Natural killer cell (primary cell): ENCODE data around the gene OR10Z1. TPM values are rescaled to one million over a fixed set of nuclear protein-coding genes. Genes with fewer than 3 reads are reported as not detected.

ENCODE experiments used
- ATAC-seq, 3 donors: fragments of 150-1000 bp in 2 of 3; fragments of 200-7000 bp in 1 of 3; cut with Tn5 transposase; 1 replicate in 1 of 3; 2 replicates in 2 of 3; pipeline ENCODE4 v1.10.0; 2021; ENCODE audit warnings: mild to moderate bottlenecking in 2 of 3, moderate library complexity in 2 of 3
- DNase-seq, 2 donors: peaks; one replicate each; pipeline versions ENCODE4 v3.0.0 to v3.0.0-alpha.2; 2013 to 2021; ENCODE audit warnings: mixed read lengths in 1 of 2
- H3K27ac ChIP-seq: one replicate; pipeline ENCODE4 v1.5.1; 2013; ENCODE audit warnings: mild to moderate bottlenecking, low read length
- H3K27me3 ChIP-seq: one replicate; pipeline ENCODE4 v1.6.1; 2013; ENCODE audit warnings: low read length; ENCODE audit not compliant: control insufficient read depth, insufficient read depth
- H3K36me3 ChIP-seq: one replicate; pipeline ENCODE4 v1.6.1; 2013; ENCODE audit warnings: low read length; ENCODE audit not compliant: control insufficient read depth, insufficient read depth
- H3K4me1 ChIP-seq: one replicate; pipeline ENCODE4 v1.6.1; 2013; ENCODE audit warnings: low read length; ENCODE audit not compliant: control insufficient read depth, insufficient read depth
- H3K4me3 ChIP-seq: one replicate; pipeline ENCODE4 v1.5.1; 2013; ENCODE audit warnings: low read length
- H3K9me3 ChIP-seq: one replicate; pipeline ENCODE4 v1.6.1; 2013; ENCODE audit warnings: low read length; ENCODE audit not compliant: control insufficient read depth, insufficient read depth
- H3K27ac Mint-ChIP-seq, 2 donors: one replicate each; pipeline ENCODE4 v1.8.0; 2022; ENCODE audit warnings: mild to moderate bottlenecking in 2 of 2, mixed read lengths in 2 of 2, moderate library complexity in 1 of 2
- H3K27me3 Mint-ChIP-seq, 2 donors: one replicate each; pipeline ENCODE4 v1.8.0; 2022; ENCODE audit warnings: low read depth in 2 of 2, mixed read lengths in 2 of 2
- H3K36me3 Mint-ChIP-seq: one replicate; pipeline ENCODE4 v1.8.0; 2022; ENCODE audit warnings: mixed read lengths
- H3K4me1 Mint-ChIP-seq, 2 donors: one replicate each; pipeline ENCODE4 v1.8.0; 2022; ENCODE audit warnings: mixed read lengths in 2 of 2
- H3K4me3 Mint-ChIP-seq: one replicate; pipeline ENCODE4 v1.8.0; 2022; ENCODE audit warnings: mild to moderate bottlenecking, moderate library complexity, mixed read lengths
- H3K9me3 Mint-ChIP-seq, 2 donors: one replicate each; pipeline ENCODE4 v1.8.0; 2022; ENCODE audit warnings: mixed read lengths in 2 of 2
- CTCF ChIP-seq: fragments of 200-600 bp; IDR thresholded peaks from one replicate; pipeline ENCODE4 v1.8.0; 2022; ENCODE audit warnings: antibody characterized with exemption
- WGBS: methylation state at CpG from one replicate; pipeline ENCODE4 v1.1.7; 2013; ENCODE audit warnings: missing lambda C conversion rate; ENCODE audit not compliant: insufficient coverage; 5-methylcytosine and 5-hydroxymethylcytosine counted together
- intact Hi-C: fragments of 100-400 bp; cut with micrococcal nuclease; formaldehyde crosslinking; loops from one replicate; pipeline ENCODE4 v1.14.2; 2022
- total RNA-seq, 4 donors: library from RNA; stranded (reverse); fragments of 120-200 nt in 1 of 4; gene quantifications; one replicate each; pipeline versions ENCODE4 v1.2.3 to v1.2.4, GENCODE V29; 2013 to 2022

Gene OR10Z1
- total RNA-seq, 3 donors from 2014 or later (not counting 1 experiment from before 2014, with no cell fraction given), result not detected

DNA sequence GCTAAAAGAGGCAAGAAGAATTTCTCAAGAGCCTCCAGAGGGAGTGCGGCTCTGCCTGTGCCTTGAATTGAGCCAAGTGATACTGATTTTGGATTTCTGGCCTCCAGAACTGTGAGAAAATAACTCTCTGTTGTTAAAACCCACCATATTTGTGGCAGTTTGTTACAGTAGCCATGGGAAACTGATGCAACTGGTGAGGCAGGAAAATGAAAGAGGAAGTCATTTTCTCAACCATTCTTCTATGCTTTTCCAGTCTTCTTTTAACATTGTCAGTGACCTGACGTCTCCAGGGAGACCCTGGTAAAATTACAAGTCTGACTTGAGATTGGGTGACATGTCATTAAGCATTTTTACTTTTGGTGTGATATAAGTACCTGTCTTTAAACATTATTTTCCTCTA, 40.5 kb upstream of the OR10Z1 start:
- H3K36me3 Mint-ChIP-seq, result no peaks in the 10 kb centered on the region
- H3K27ac Mint-ChIP-seq, result no peak overlapping the region
- no peaks in the 10 kb centered on the region for H3K9me3 Mint-ChIP-seq
- intact Hi-C loops, result no loop called here
- ATAC-seq, result no peak
- peaks cover 26 to 50% of the 10 kb centered on the region in 2 donors for H3K27me3 Mint-ChIP-seq
- no peak for TF ChIP-seq CTCF
- Histone ChIP-seq H3K27ac (no peak overlapping the region), H3K27me3 (peaks cover 2% of the 10 kb centered on the region), H3K4me1 (no peaks in the 10 kb centered on the region), H3K4me3 (no peak overlapping the region), H3K9me3 (no peaks in the 10 kb centered on the region), H3K36me3 (no peaks in the 10 kb centered on the region)
- no peak overlapping the region for H3K4me3 Mint-ChIP-seq
- WGBS, result 70% methylated on average over 2 of the region's 2 CpGs
- H3K4me1 Mint-ChIP-seq, result no peaks in the 10 kb centered on the region
- DNase-seq, result no peak

- TF ChIP-seq CTCF, result no peak
- Mint-ChIP-seq H3K4me3 (no peak within 1 kb of the TSS), H3K36me3 (no peaks in the 10 kb centered on the region), H3K9me3 (no peaks in the 10 kb centered on the region), H3K27ac (no peak within 1 kb of the TSS), H3K4me1 (no peaks in the 10 kb centered on the region), H3K27me3 (peaks cover 35 to 48% of the 10 kb centered on the region in 2 donors)
- Histone ChIP-seq H3K4me3 (no peak within 1 kb of the TSS), H3K27ac (no peak within 1 kb of the TSS), H3K9me3 (no peaks in the 10 kb centered on the region), H3K36me3 (no peaks in the 10 kb centered on the region), H3K4me1 (no peaks in the 10 kb centered on the region), H3K27me3 (peaks cover 4% of the 10 kb centered on the region)
- intact Hi-C loops, result no loop called here
- ATAC-seq, result no peak
- no peak for DNase-seq
- WGBS, result 83% methylated on average over 3 of the region's 3 CpGs
Observed at GRCh38 chr1:158570480-158570879, 34.6 kb upstream of the OR10Z1 start, which contains the start of gene OR6P1. Gene OR6P1, minus strand, starts transcription at chr1:158570580. Its CDS starts 6,976 bp downstream, at chr1:158563604.

DNA sequence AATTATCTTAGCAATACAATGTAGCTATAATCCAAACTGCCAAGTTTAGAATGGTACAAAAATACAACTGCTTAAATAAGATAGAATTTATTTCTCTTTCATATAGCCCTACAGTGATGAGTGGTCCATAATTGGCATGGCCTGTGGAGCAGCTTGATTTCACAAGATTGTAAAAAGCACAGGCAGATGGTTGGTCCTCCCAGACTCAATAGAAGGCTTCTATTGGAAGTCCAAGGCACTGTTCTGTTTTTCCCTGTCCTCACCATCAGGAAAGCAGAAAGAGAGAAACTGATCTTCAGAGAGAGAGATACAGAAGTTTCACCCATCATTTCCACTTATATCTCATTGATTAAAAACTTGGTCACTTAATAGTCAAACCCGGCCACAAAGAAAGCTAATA, 32.8 kb upstream of the OR10Z1 start:
- H3K36me3 Mint-ChIP-seq, result no peaks in the 10 kb centered on the region
- no peaks in the 10 kb centered on the region for H3K9me3 ChIP-seq
- H3K27me3 Mint-ChIP-seq, result peaks cover 35 to 41% of the 10 kb centered on the region in 2 donors
- no peak overlapping the region for H3K27ac ChIP-seq
- H3K27me3 ChIP-seq, result peaks cover 4% of the 10 kb centered on the region
- no peak overlapping the region for H3K27ac Mint-ChIP-seq
- DNase-seq (no peak), ATAC-seq (no peak)
- H3K4me1 Mint-ChIP-seq, result no peaks in the 10 kb centered on the region
- H3K4me3 Mint-ChIP-seq, result no peak overlapping the region
- no peaks in the 10 kb centered on the region for H3K4me1 ChIP-seq
- no peak for TF ChIP-seq CTCF
- H3K4me3 ChIP-seq, result no peak overlapping the region
- WGBS, result 100% methylated on average over 1 of the region's 1 CpG
- H3K9me3 Mint-ChIP-seq, result no peaks in the 10 kb centered on the region
- H3K36me3 ChIP-seq, result no peaks in the 10 kb centered on the region
- intact Hi-C loops, result no loop called here

GRCh38 chr1:158577561-158577960, 27.5 kb upstream of the OR10Z1 start:
- no peak for DNase-seq
- H3K27me3 ChIP-seq, result peaks cover 4% of the 10 kb centered on the region
- H3K4me1 Mint-ChIP-seq, result no peaks in the 10 kb centered on the region
- 94% methylated on average over 1 of the region's 3 CpGs for WGBS
- no peaks in the 10 kb centered on the region for H3K36me3 Mint-ChIP-seq
- H3K27ac Mint-ChIP-seq, result no peak overlapping the region
- H3K4me3 ChIP-seq, result no peak overlapping the region
- H3K9me3 ChIP-seq, result no peaks in the 10 kb centered on the region
- ATAC-seq, result no peak
- no peak for TF ChIP-seq CTCF
- no peak overlapping the region for H3K27ac ChIP-seq
- intact Hi-C loops, result no loop called here
- H3K9me3 Mint-ChIP-seq, result no peaks in the 10 kb centered on the region
- peaks cover 14 to 52% of the 10 kb centered on the region in 2 donors for H3K27me3 Mint-ChIP-seq
- no peaks in the 10 kb centered on the region for H3K4me1 ChIP-seq
- H3K4me3 Mint-ChIP-seq, result no peak overlapping the region
- no peaks in the 10 kb centered on the region for H3K36me3 ChIP-seq
